HK-2 (cell line): Measurements from ENCODE around the gene TTLL7.
"Not testable (repeated sequence)": the region's sequence is repeated elsewhere in the genome, so short reads cannot be mapped to it uniquely, and the experiment has no call there.

ENCODE experiments used
- DNase-seq: peaks from one replicate; pipeline ENCODE4 v3.0.0-alpha.2; 2018; ENCODE audit not compliant: unreplicated experiment

Gene TTLL7

GRCh38 chr1:83996621-83997020 is 2.3 kb downstream of the TTLL7 start:
- no peak for DNase-seq

DNA sequence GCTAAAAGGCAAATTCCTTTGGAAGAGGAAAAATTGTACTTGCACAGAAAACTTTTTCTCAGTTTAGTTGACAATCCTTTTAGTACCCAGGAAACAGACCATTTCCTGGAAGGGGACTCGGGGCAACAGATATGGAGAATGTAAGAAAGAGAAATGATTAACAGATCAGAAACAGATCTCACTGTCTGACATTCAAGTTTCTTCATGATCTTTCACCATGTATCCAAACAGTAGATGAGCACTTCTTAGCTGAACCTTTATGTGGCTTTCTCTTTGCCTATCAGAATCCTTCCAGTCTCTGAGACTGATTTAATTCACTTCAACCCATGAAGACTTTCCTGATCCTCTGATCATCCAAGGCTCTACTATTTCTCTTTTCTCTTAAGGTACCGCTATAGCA is 2.7 kb downstream of the TTLL7 start:
- DNase-seq: no peak

- DNase-seq: no peak
Observed at GRCh38 chr1:83995649-83996048, 3.3 kb downstream of the TTLL7 start.

DNA sequence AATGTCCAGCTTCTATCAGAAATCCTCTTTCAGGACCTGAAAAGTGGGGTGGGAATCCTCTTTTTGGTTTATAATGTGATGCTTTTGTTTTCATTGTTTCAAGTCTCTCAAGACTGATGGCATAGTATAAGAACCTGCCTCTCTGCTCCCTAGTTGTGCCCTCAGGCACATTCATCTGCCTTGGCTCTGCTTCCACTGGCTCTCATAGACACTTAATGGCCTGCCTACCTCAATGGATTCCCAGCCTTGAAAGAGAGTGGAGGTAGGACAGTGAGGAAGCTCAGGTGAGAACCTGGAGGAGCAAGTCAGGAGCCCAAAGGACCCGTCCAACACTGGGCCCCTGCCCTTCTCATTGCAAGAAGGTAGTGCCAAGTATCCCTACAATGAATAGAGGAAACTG is 4.8 kb downstream of the TTLL7 start:
- no peak for DNase-seq

DNA sequence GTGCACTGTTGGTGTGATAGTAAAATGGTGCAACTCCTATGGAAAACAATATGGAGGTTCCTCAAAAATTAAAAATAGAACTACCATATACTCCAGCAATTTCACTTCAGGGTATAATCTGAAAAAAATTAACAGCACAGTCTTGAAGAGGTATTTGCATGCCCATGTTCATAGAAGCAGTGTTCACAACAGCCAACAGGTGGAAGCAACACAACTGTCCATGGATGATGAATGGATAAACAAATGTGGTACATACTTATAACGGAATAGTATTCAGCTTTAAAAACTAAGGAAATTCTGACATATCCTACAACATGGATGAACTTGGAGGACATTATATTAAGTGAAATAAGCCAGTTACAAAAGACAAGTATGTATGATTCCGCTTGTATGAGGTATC is 8.2 kb downstream of the TTLL7 start:
- DNase-seq: no peak

GRCh38 chr1:83985048-83985447 is 13.9 kb downstream of the TTLL7 start:
- no peak for DNase-seq

DNA sequence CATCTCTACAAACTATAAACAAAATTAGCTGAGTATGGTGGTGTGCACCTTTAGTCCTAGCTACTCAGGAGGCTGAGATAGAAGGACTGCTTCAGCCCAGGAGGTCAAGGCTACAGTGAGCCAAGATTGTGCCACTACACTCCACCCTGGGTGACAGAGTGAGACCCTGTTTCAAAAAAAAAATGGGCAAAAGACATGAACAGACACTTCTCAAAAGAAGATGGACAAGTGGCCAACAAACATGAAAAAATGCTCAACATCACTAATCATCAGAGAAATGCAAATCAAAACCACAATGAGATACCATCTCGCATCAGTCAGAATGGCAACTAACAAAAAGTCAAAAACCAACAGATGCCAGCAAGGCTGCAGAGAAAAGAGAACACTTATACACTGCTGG is 15.0 kb downstream of the TTLL7 start:
- not testable (repeated sequence) for DNase-seq

DNA sequence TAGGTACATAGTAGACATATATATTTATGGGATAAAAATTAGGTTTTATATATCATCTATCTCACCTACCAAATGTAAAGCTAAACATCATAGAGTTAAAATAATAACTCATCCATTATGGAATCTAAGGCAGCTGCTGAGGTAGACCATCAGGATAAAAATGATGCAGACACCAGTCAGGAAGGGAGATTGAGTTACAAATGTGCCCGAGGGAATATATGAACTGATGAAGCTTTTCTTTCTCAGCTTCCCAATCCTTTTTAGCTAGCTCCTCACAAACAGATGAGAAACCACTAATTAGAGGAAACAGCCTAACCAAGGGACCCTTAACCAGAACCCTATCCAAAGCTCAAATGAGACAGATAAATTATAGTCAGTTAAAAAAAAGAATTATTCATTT is 20.9 kb downstream of the TTLL7 start:
- DNase-seq: no peak

GRCh38 chr1:83976920-83977319 is 22.0 kb downstream of the TTLL7 start:
- DNase-seq: no peak

GRCh38 chr1:83970802-83971201 is 28.1 kb downstream of the TTLL7 start:
- no peak for DNase-seq

DNA sequence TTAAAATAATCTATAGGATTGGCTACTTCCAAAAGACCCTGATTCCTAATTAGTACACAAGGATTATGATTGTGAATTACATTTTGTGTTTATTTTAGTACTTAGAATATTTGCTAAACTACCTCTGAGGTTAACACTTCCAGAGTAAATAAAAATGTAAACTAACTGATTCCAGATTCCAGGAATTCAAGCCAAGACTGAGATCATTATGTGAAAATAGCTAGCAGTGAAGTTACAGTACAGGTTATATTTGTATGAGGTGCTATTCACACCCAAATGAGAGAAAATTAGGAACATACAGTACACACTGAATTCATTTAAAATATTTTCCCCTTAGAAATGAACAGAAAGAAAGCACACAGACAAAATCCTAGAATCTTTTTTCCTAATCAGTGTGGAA is 28.8 kb downstream of the TTLL7 start:
- no peak for DNase-seq

DNA sequence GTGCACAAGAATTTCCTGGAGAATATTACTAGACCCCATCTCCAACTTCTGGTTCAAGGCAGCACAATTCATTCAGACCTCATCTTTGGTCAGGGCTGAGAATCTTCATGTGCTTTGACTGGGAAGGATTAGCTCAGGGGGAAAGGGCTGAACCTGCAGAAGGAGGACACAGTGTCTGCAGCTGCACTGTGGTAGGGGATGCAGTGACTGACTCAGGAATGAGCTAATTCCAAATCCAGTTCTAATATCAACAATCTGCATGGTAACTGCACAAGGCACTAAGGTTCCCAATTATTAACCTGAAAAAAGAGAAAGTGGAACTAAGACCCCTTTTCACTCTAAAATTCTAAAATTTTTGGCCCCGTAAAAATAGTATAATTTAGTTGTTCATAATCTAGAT is 31.6 kb downstream of the TTLL7 start:
- DNase-seq: no peak

DNA sequence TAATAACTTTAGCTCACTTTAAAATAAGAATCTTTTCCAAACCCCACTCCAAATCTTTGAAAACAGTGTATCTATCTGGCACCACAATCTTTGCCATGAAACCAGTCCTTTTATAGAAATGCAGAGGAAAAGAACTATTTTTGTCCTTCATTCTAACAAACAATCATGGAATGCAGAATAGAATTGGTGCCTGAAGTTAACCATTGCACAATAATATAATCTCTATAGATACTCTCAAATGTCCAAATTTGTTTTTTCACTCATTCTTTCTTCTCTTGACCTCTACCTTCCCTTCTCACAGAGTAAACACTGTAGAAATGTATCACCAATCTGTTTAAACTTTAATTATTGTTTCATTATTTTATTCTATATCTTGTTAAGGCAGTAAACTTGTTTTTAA is 34.8 kb downstream of the TTLL7 start:
- DNase-seq: no peak

DNA sequence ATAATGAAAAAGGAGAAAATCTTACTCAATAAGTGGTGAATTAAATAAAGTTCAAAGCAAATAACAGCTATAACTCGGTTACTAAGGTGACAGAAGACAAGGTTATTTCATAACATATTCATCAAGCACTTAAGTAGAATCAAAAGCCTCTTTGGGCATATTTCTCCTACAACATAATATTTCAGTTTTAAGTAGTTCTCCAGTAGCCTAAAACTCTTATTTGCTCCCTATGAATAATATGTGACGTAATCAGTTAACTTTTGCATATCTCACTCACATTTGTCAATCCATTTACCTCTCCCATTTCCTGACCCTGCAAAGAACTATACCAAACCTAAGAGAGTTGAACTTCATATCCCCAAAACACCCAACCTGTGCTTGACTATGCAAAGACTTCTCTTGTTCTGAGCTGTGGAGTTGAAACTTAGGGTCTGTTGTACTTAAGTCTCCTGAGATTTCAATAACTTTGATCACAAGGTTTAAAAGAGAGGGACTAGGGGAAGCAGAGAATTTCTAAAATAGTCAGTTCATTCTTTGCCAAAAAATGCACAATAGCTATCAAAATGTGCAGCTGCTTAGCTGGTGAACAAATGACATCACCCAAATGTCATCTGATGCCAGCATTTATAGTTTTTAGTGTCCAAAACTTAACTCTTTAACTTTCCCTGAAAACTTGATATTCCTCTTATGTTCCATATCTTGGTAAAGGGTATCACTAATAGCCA is 37.2 kb downstream of the TTLL7 start:
- no peak for DNase-seq

DNA sequence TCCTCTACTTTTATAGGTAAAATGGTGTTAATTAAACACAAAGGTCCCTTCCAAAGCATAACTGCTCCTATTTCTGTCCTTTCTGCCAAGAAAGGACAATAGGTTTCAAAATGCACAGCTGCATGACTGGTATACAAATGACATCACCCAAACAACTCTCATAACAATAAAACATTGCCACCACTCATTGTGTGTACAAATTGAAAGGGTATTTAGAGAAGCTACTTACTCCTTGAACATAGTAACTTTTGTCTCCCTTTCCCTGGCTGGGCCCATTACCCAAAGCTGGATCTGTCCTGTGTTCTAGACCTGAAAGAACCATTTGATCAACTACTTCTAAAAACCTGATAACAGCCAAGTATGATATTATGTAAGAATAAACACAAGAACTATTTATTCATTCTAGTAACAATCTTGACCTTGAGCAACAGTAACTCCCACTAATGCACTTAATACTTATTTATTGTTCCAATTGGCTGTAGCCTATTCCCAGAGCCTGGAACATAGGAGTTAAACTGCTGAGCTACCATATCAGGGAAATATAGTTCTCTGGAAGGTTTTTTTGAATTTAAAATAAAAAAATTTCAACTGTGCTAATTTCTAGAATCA is 38.2 kb downstream of the TTLL7 start:
- no peak for DNase-seq

DNA sequence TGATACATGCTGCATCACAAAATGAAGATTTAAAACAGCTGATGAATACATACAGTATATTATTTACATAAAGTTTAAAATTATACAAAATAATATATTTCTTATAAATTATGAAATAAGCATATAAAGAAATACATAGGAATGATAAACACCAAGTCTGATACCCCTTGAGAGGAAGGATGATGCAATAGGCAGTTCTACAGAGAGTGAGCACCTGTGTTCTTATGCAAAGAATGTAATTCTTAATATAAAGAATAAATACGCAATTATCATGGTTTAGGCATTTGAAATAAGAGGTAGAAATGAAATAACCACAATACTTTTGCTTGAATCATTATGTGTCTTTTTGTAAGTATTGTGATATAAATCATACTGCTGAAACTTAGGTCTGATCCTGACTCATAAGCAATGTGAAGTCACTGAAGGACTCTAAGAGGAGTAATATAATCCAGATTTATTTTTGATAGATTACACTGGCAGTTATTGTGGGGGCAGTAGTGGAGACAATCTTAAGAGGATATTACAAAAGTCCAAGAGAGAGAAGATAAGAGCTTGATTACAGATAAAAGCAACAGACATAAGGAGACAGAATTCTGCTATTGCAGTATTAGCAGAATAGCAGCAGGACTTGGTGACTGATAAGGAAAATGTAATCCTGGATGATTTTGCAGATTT is 39.0 kb downstream of the TTLL7 start:
- DNase-seq: no peak

- DNase-seq: no peak
Observed at GRCh38 chr1:83958704-83959103, 40.2 kb downstream of the TTLL7 start.

DNA sequence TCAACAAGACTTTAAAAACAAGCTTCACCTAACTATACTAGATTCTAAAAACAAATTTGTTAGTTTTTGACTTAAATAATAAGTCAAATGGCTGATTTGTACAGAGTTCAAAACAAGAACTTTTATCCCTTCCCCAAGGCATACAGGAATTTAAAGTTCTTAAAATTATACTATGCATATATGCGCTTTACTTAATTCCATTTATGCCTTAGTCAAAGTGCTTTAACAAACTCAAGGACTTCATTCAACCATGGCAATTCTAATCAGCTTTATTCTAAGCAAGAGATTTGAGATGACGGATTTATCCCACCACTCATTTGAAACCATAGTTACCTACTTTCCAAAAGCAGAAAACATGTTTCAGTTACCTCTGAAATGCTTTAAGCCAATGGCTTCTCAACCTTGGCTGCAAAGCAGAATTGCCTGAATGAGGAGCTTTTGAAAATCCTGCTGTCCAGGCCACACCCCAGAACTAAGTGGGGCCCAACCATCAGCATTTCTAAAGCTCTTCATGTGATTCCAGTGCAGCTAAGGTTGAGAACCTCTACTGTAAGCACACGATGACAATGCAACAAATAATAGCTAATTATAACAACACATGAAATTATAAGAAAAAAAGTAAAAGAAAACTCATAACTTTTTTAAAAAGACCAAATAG is 44.6 kb downstream of the TTLL7 start:
- DNase-seq: no peak

DNA sequence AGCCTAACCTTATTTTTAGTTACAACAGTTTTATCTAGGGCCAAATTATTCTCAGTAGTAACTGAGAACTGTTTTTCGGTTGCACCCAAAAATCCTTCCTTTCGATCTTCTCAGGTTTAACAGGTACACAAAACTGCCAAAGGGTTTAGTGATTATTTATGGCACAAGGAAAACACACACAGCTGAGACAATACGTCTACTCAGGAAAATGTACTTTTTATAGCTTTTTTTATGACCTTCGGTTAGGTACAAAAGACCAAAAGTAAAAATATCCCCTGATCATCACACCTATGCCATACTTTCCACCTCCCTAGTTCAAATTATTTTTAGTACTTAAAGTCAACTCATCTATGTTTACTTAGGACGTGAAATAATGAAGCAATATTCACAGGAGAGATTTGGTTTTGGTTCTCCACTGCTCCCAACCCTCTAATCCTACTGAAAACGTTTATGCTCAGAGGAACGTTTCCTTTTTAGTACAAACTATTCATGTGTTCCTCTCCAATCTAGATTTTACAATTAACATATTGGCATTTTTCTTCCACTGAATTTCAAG is 48.7 kb downstream of the TTLL7 start:
- DNase-seq: no peak

DNA sequence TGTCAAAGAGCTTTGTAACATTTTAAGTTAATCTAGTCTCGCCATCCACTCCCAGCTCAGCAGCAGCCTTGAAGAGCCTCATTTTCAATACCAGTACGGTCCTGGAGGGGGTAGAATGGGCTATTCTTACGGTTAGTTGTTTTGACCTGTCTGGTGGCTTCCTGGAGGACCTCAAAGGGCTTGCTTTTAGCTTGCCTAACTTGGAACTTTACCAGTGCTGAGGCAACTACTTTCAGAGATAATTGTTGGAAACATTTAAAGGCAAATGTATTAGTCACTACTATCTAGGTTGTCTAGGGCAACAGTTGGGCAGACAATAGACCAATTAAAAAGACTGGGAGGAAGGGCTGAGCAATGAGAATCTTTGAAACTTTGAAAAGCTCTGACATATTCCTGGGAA is 56.0 kb downstream of the TTLL7 start:
- DNase-seq: no peak

DNA sequence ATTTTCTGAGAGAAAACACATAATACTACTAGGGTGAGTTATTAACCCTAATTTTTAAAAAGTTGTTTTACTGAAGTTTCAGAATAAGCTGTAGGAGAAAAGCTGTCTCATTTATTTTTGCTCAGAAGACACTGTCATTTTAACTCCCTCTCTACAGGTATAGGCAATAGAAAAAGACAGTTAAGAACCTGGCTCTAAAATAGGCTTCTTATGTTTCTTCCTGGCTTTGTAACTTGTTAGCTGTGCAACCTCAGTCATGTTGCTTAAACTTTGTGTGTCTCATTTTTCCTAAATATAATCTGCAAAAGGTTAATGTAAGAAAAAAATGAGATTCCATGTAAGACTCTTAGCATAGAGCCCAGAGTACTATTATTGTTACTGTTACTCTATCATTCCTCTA is 64.4 kb downstream of the TTLL7 start:
- DNase-seq: no peak

GRCh38 chr1:83932693-83933092 is 66.2 kb downstream of the TTLL7 start:
- DNase-seq: no peak

GRCh38 chr1:83932281-83932680 is 66.7 kb downstream of the TTLL7 start:
- DNase-seq: no peak
